ENCODE results near the gene DNM3.

DNA sequence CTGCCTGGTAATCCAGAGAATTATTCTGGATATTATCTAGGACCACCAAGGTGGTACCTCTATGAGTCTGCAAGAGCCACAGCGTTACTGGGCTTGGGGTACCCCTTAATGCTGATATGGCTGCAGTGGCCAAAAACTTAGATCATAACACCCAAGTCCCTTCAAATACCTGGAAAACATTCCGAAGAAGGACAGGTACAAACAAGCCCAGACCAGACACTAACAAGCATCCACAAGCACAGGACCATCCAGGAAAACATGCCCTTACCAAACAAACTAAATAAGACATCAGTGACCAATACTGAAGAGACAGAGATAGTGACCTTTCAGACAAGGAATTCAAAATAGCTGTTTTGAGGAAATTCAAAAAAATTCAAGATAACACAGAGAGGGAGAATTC, 582.0 kb downstream of the DNM3 start:
- TF ChIP-seq, protein P1, sequence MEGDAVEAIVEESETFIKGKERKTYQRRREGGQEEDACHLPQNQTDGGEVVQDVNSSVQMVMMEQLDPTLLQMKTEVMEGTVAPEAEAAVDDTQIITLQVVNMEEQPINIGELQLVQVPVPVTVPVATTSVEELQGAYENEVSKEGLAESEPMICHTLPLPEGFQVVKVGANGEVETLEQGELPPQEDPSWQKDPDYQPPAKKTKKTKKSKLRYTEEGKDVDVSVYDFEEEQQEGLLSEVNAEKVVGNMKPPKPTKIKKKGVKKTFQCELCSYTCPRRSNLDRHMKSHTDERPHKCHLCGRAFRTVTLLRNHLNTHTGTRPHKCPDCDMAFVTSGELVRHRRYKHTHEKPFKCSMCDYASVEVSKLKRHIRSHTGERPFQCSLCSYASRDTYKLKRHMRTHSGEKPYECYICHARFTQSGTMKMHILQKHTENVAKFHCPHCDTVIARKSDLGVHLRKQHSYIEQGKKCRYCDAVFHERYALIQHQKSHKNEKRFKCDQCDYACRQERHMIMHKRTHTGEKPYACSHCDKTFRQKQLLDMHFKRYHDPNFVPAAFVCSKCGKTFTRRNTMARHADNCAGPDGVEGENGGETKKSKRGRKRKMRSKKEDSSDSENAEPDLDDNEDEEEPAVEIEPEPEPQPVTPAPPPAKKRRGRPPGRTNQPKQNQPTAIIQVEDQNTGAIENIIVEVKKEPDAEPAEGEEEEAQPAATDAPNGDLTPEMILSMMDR (IDR thresholded peaks at IDR 0.05; ENCODE audit: low read depth, low read length, poor library complexity, severe bottlenecking), result no peak
- no peak for TF ChIP-seq EZH2phosphoT487 (IDR thresholded peaks at IDR 0.05; ENCODE audit: borderline replicate concordance, low read length)

Data from DOHH2 (cell line).